ENCODE measurements around the gene CHD5. TPM values are rescaled to one million over a fixed set of nuclear protein-coding genes. Genes with fewer than 3 reads are reported as not detected.
A peak's percentile ranks its signal among the peaks of the same experiment; 100 is the strongest.

CHD5 gene
- total RNA-seq, 1 experiment from 2014 or later, result not detected

GRCh38 chr1:6141592-6141991, 38.5 kb downstream of the CHD5 start:
- H3K27ac ChIP-seq (ENCODE audit: low read length), result no peak overlapping the region
- H3K9me2 ChIP-seq (replicated peaks; ENCODE audit: insufficient read depth, low read length), result no peaks in the 10 kb centered on the region
- no peak overlapping the region for H3K4me3 ChIP-seq (ENCODE audit: low read length)
- no peaks in the 10 kb centered on the region for H3K9me3 ChIP-seq (ENCODE audit: low read length)
- H4K20me1 ChIP-seq (ENCODE audit: insufficient read depth, low read depth, low read length), result no peaks in the 10 kb centered on the region
- H3K9ac ChIP-seq (ENCODE audit: low read length), result no peak overlapping the region
- no peaks in the 10 kb centered on the region for H3K4me1 ChIP-seq (ENCODE audit: low read length)
- H3K79me2 ChIP-seq (ENCODE audit: low read length), result no peaks in the 10 kb centered on the region
- H3K36me3 ChIP-seq (ENCODE audit: insufficient read depth, low read length), result no peaks in the 10 kb centered on the region
- H3K27me3 ChIP-seq (ENCODE audit: low read length), result no peaks in the 10 kb centered on the region
- no peak overlapping the region for H3K4me2 ChIP-seq (ENCODE audit: low read depth, low read length, poor library complexity, severe bottlenecking)
- peak; percentile 80 for DNase-seq
- no peak overlapping the region for H2AFZ ChIP-seq (ENCODE audit: low read length)

GRCh38 chr1:6140413-6140812, 39.7 kb downstream of the CHD5 start:
- Histone ChIP-seq H3K9me2 (replicated peaks; ENCODE audit: insufficient read depth, low read length) (no peaks in the 10 kb centered on the region), H4K20me1 (ENCODE audit: insufficient read depth, low read depth, low read length) (no peaks in the 10 kb centered on the region), H3K9me3 (ENCODE audit: low read length) (no peaks in the 10 kb centered on the region), H3K27ac (ENCODE audit: low read length) (no peak overlapping the region), H3K4me1 (ENCODE audit: low read length) (no peaks in the 10 kb centered on the region), H3K4me3 (ENCODE audit: low read length) (no peak overlapping the region), H2AFZ (ENCODE audit: low read length) (no peak overlapping the region), H3K27me3 (ENCODE audit: low read length) (no peaks in the 10 kb centered on the region), H3K79me2 (ENCODE audit: low read length) (no peaks in the 10 kb centered on the region), H3K4me2 (ENCODE audit: low read depth, low read length, poor library complexity, severe bottlenecking) (no peak overlapping the region), H3K36me3 (ENCODE audit: insufficient read depth, low read length) (no peaks in the 10 kb centered on the region), H3K9ac (ENCODE audit: low read length) (no peak overlapping the region)
- no peak for DNase-seq

GRCh38 chr1:6137758-6138157, 42.4 kb downstream of the CHD5 start:
- no peak for DNase-seq
- no peaks in the 10 kb centered on the region for H3K36me3 ChIP-seq (ENCODE audit: insufficient read depth, low read length)
- no peaks in the 10 kb centered on the region for H3K9me2 ChIP-seq (replicated peaks; ENCODE audit: insufficient read depth, low read length)
- no peaks in the 10 kb centered on the region for H3K9me3 ChIP-seq (ENCODE audit: low read length)
- H3K79me2 ChIP-seq (ENCODE audit: low read length), result no peaks in the 10 kb centered on the region
- H3K4me2 ChIP-seq (ENCODE audit: low read depth, low read length, poor library complexity, severe bottlenecking), result no peak overlapping the region
- no peak overlapping the region for H3K4me3 ChIP-seq (ENCODE audit: low read length)
- no peak overlapping the region for H3K9ac ChIP-seq (ENCODE audit: low read length)
- H2AFZ ChIP-seq (ENCODE audit: low read length), result no peak overlapping the region
- H3K27me3 ChIP-seq (ENCODE audit: low read length), result no peaks in the 10 kb centered on the region
- no peaks in the 10 kb centered on the region for H4K20me1 ChIP-seq (ENCODE audit: insufficient read depth, low read depth, low read length)
- H3K4me1 ChIP-seq (ENCODE audit: low read length), result no peaks in the 10 kb centered on the region
- H3K27ac ChIP-seq (ENCODE audit: low read length), result no peak overlapping the region

GRCh38 chr1:6136516-6137220, 43.5 kb downstream of the CHD5 start:
- no peak overlapping the region for H3K27ac ChIP-seq (ENCODE audit: low read length)
- H3K36me3 ChIP-seq (ENCODE audit: insufficient read depth, low read length), result no peaks in the 10 kb centered on the region
- no peak overlapping the region for H3K9ac ChIP-seq (ENCODE audit: low read length)
- DNase-seq, result no peak
- no peaks in the 10 kb centered on the region for H3K4me1 ChIP-seq (ENCODE audit: low read length)
- H2AFZ ChIP-seq (ENCODE audit: low read length), result no peak overlapping the region
- H3K4me2 ChIP-seq (ENCODE audit: low read depth, low read length, poor library complexity, severe bottlenecking), result no peak overlapping the region
- H4K20me1 ChIP-seq (ENCODE audit: insufficient read depth, low read depth, low read length), result no peaks in the 10 kb centered on the region
- no peaks in the 10 kb centered on the region for H3K9me2 ChIP-seq (replicated peaks; ENCODE audit: insufficient read depth, low read length)
- no peaks in the 10 kb centered on the region for H3K9me3 ChIP-seq (ENCODE audit: low read length)
- no peak overlapping the region for H3K4me3 ChIP-seq (ENCODE audit: low read length)
- H3K79me2 ChIP-seq (ENCODE audit: low read length), result no peaks in the 10 kb centered on the region
- H3K27me3 ChIP-seq (ENCODE audit: low read length), result no peaks in the 10 kb centered on the region

- no peaks in the 10 kb centered on the region for H4K20me1 ChIP-seq (ENCODE audit: insufficient read depth, low read depth, low read length)
- no peaks in the 10 kb centered on the region for H3K4me1 ChIP-seq (ENCODE audit: low read length)
- H3K27me3 ChIP-seq (ENCODE audit: low read length), result no peaks in the 10 kb centered on the region
- no peak overlapping the region for H3K4me2 ChIP-seq (ENCODE audit: low read depth, low read length, poor library complexity, severe bottlenecking)
- no peaks in the 10 kb centered on the region for H3K9me3 ChIP-seq (ENCODE audit: low read length)
- no peaks in the 10 kb centered on the region for H3K9me2 ChIP-seq (replicated peaks; ENCODE audit: insufficient read depth, low read length)
- H2AFZ ChIP-seq (ENCODE audit: low read length), result no peak overlapping the region
- H3K4me3 ChIP-seq (ENCODE audit: low read length), result no peak overlapping the region
- H3K27ac ChIP-seq (ENCODE audit: low read length), result no peak overlapping the region
- no peak for DNase-seq
- no peak overlapping the region for H3K9ac ChIP-seq (ENCODE audit: low read length)
- H3K36me3 ChIP-seq (ENCODE audit: insufficient read depth, low read length), result no peaks in the 10 kb centered on the region
- H3K79me2 ChIP-seq (ENCODE audit: low read length), result no peaks in the 10 kb centered on the region
Observed at GRCh38 chr1:6134741-6135510, 45.2 kb downstream of the CHD5 start.

- Histone ChIP-seq H3K4me2 (ENCODE audit: low read depth, low read length, poor library complexity, severe bottlenecking) (no peak overlapping the region), H3K36me3 (ENCODE audit: insufficient read depth, low read length) (no peaks in the 10 kb centered on the region), H3K27me3 (ENCODE audit: low read length) (no peaks in the 10 kb centered on the region), H3K79me2 (ENCODE audit: low read length) (no peaks in the 10 kb centered on the region), H3K27ac (ENCODE audit: low read length) (no peak overlapping the region), H3K9me3 (ENCODE audit: low read length) (no peaks in the 10 kb centered on the region), H3K9me2 (replicated peaks; ENCODE audit: insufficient read depth, low read length) (no peaks in the 10 kb centered on the region), H3K4me1 (ENCODE audit: low read length) (no peaks in the 10 kb centered on the region), H3K4me3 (ENCODE audit: low read length) (no peak overlapping the region), H3K9ac (ENCODE audit: low read length) (no peak overlapping the region), H4K20me1 (ENCODE audit: insufficient read depth, low read depth, low read length) (no peaks in the 10 kb centered on the region), H2AFZ (ENCODE audit: low read length) (no peak overlapping the region)
- DNase-seq, result no peak
Observed at GRCh38 chr1:6134206-6134605, 45.9 kb downstream of the CHD5 start.

- DNase-seq, result no peak
- no peak overlapping the region for H3K4me2 ChIP-seq (ENCODE audit: low read depth, low read length, poor library complexity, severe bottlenecking)
- no peaks in the 10 kb centered on the region for H3K27me3 ChIP-seq (ENCODE audit: low read length)
- H3K79me2 ChIP-seq (ENCODE audit: low read length), result no peaks in the 10 kb centered on the region
- no peaks in the 10 kb centered on the region for H3K9me2 ChIP-seq (replicated peaks; ENCODE audit: insufficient read depth, low read length)
- H2AFZ ChIP-seq (ENCODE audit: low read length), result no peak overlapping the region
- H3K27ac ChIP-seq (ENCODE audit: low read length), result no peak overlapping the region
- H3K36me3 ChIP-seq (ENCODE audit: insufficient read depth, low read length), result no peaks in the 10 kb centered on the region
- H3K4me3 ChIP-seq (ENCODE audit: low read length), result no peak overlapping the region
- H4K20me1 ChIP-seq (ENCODE audit: insufficient read depth, low read depth, low read length), result peaks cover under 1% of the 10 kb centered on the region; the same call in 1 of the 2 replicates
- H3K4me1 ChIP-seq (ENCODE audit: low read length), result no peaks in the 10 kb centered on the region
- no peaks in the 10 kb centered on the region for H3K9me3 ChIP-seq (ENCODE audit: low read length)
- H3K9ac ChIP-seq (ENCODE audit: low read length), result no peak overlapping the region
Observed at GRCh38 chr1:6133146-6133895, 46.8 kb downstream of the CHD5 start.

GRCh38 chr1:6131561-6131960, 48.6 kb downstream of the CHD5 start:
- Histone ChIP-seq H3K9me3 (ENCODE audit: low read length) (no peaks in the 10 kb centered on the region), H3K4me3 (ENCODE audit: low read length) (no peak overlapping the region), H4K20me1 (ENCODE audit: insufficient read depth, low read depth, low read length) (peaks cover 4% of the 10 kb centered on the region; the same call in 1 of the 2 replicates), H2AFZ (ENCODE audit: low read length) (no peak overlapping the region), H3K79me2 (ENCODE audit: low read length) (no peaks in the 10 kb centered on the region), H3K4me2 (ENCODE audit: low read depth, low read length, poor library complexity, severe bottlenecking) (no peak overlapping the region), H3K4me1 (ENCODE audit: low read length) (no peaks in the 10 kb centered on the region), H3K9ac (ENCODE audit: low read length) (no peak overlapping the region), H3K27me3 (ENCODE audit: low read length) (no peaks in the 10 kb centered on the region), H3K9me2 (replicated peaks; ENCODE audit: insufficient read depth, low read length) (no peaks in the 10 kb centered on the region), H3K27ac (ENCODE audit: low read length) (no peak overlapping the region), H3K36me3 (ENCODE audit: insufficient read depth, low read length) (no peaks in the 10 kb centered on the region)
- DNase-seq, result no peak

All from Karpas-422 (cell line).